HG02610 (cell line): ENCODE data around the gene RPRD2.
"Not testable (repeated sequence)": the region's sequence is repeated elsewhere in the genome, so short reads cannot be mapped to it uniquely, and the experiment has no call there.

ENCODE experiments used
- ATAC-seq: cut with Tn5 transposase; IDR thresholded peaks from one replicate; pipeline ENCODE4 v1.9.1; 2021; ENCODE audit warnings: mild to moderate bottlenecking, moderate library complexity; ENCODE audit not compliant: unreplicated experiment

The RPRD2 gene

DNA sequence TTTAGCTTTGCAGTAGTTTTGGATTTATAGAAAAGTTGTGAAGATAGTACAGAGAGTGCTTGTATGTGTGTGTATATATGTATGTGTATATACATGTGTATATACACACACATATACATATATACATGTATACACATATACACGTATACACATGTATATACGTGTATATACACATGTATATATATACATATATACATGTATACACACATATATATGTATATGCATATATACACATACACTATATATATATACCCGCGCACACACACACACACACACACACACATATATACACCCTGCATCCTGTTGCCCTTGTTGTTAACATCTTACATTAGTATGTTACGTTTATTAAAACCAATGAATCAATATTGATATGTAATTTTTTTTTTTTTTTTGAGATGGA lies 24.3 kb downstream of the RPRD2 start:
- ATAC-seq, result no peak

DNA sequence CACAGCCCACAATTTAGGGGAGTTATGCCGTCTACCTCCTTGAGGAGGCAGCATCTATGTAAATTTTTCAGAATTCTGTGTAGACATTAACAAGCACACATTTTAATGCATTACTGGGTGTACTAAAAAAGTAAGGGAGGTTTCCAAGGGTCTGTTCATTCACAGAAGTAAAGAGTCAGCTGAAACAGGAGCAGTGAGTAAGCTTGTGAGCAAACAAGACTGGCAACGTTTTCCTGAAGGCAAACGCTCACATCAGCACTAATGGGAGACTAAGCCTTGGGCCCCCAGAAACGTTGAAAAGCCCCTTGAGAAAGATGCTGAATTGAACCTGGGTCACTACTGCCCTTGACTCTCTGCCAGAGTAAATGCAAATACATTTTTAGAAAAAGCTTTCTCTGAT lies 25.7 kb downstream of the RPRD2 start:
- ATAC-seq, result no peak

DNA sequence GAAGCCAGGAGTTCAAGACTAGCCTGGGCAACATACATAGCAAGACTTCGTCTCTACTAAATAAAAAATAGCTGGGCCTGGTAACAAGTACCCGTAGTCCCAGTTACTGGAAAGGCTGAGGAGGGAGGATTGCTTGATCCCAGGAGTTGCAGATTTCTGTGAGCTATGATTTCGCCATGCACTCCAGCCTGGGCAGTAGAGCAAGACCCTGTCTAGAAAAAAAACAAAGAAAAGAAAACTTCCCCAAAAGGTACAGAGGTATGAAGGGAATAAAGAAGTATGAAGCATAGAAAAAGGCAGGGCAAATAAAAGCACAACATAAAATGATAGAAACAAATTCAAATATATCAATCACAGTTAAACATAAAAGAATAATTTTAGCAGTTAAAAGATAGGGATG lies 28.7 kb downstream of the RPRD2 start:
- no peak for ATAC-seq

DNA sequence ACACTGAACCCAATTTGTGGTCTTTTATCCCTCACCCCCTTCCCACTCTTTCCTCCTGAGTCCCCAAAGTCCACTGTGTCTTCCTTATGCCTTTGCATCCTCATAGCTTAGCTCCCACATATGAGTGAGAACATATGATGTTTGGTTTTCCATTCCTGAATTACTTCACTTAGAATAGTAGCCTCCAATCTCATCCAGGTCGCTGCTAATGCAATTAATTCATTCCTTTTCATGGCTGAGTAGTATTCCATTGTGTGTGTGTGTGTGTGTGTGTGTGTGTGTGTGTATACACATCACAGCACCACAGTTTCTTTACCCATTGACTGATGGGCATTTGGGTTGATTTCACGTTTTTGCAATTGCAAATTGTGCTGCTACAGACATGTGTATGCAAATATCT lies 31.2 kb downstream of the RPRD2 start:
- ATAC-seq, result not testable (repeated sequence)

DNA sequence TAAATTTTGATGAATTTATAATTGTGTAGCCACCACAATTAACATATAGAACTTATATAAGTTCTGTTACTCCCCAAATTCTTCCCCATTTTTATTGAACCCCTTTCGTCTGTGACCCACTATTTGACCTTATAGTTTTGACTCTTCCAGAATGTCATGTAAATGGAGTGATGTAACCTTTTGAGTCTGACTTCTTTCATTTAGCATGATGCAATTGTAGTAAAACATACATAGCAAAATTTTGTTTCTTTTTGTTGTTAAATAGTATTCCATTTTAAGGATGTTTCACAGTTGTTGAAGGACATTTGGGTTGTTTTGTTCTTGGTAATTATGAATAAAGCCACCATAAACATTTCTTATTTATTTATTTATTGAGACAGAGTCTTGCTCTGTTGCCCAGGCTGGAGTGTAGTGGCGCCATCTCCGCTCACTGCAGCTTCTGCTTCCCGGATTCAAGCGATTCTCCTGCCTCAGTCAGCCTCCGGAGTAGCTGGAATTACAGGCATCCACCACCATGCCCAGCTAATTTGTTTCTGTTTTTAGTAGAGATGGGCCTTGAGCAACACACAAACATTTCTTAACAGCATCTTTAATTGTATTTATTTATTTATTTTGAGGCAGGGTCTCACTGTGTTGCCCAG lies 33.6 kb downstream of the RPRD2 start:
- no peak for ATAC-seq

DNA sequence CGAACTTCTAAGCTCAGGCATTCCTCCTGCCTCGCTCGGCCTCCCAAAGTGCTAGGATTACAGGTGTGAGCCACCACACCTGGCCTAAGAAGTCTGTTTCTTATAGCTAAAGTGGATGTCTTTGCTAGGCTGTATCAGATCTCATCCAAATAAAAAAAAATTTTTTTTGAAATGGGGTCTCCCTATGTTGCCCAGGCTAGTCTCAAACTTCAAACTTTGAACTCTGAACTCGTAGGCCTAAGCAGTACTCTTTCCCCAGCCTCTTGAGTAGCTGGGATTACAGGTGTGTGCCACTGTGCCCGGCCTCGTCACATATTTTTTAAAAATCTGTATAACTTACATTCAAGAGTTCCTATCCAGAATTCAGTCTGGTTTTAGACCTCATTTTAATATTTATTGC lies 40.5 kb downstream of the RPRD2 start:
- no peak for ATAC-seq

DNA sequence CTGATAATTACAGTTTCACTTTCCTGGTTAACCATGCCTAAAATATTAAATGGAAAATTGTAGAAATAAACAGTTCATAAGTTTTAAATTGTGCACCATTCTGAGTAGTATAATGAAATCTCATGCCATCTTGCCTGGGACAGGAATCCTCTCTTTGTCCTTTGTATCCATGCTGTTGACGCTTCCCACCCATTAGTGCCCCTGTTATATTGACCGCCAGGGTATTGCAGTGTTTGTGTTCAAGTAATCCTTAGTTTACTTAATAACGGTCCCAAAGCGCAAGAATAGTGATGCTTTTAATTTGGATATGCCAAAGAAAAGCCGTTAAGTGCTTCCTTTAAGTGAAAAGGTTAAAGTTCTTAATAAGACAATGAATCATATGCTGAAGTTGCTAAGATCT lies 41.7 kb downstream of the RPRD2 start:
- ATAC-seq, result no peak

DNA sequence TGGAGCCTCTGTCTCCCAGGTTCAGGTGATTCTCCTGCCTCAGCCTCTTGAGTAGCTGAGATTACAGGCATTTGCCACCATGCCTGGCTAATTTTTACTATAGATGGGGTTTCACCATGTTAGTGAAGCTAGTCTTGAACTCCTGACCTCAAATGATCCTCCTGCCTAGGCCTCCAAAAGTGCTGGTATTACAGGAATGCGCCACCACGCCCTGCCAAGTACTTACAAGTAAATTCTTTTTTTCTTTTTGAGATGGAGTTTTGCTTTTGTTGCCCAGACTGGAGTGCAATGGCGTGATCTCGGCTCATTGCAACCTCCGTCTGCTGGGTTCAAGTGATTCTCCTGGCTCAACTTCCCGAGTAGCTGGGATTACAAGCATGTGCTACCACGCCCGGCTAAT lies 42.5 kb downstream of the RPRD2 start:
- ATAC-seq, result no peak

DNA sequence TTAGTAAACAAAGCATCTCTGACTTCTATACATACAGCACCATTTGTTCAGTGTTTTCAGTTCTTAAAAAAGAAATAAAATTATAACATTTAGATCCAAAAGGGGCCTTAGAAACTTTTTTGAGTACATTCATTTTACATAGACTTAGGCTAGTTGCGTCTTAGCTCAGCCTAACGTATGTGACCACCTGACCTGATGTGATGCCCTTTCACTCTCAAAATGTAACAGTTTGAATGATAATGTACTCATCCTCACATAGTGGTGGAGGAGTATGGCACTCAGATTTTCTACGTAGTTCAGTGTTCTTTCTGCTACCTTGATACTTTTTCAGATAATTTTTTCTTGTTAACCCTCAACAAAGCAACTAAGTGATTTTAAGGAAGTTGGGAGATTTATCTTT lies 43.4 kb downstream of the RPRD2 start:
- no peak for ATAC-seq

DNA sequence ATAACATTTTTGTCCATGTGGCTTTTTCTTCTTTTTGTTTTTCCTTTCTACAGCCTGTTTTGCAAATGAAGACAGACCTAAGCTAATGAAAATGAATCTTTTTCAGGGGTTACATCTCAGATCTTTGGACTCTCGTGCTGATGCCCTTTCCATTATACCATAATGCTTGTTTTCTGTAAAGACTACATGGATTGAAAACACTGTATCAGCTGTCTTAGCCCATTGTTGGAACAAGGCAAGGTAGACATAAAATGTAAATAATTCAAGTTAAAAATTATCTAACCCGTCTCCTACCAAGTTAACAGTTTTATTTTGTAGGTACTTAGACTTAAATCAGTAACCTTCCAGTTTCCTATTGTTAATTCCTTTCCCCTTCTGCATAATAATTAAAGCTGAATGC lies 44.9 kb downstream of the RPRD2 start:
- ATAC-seq, result no peak

DNA sequence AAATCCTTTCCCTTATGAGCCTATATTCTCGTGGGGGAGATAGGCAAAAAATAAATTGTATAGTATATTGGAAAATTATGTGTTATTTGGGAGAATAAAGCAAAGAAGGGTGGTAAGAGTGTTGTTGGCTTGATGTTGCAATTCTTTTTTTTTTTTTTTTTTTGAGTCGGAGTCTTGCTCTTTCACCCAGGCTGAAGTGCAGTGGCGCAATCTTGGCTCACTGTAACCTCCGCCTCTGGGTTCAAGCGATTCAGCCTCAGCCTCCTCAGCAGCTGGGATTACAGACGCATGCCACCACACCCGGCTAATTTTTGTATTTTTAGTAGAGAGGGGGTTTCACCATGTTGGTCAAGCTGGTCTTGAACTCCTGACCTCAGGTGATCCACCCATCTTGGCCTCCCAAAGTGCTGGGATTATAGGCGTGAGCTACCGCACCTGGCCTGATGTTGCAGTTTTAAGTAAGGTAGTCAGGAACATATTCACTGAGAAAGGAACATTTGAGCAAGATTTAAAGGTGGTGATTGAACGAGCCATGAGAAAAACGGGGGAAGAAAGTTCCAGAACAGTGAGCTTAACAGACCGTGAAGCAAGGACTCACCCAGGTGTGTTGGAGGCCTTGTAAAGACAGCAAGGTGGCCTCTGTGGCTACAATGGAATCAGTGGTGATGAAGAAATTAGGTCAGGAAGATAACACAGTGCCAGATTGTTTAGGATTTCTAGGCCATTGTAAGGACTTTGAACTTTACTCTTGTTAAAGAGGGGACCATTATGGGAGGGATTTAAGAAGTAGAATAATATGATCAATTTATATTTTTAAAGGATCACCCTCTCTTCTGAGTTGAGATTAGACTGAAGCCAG lies 45.8 kb downstream of the RPRD2 start:
- ATAC-seq, result no peak

DNA sequence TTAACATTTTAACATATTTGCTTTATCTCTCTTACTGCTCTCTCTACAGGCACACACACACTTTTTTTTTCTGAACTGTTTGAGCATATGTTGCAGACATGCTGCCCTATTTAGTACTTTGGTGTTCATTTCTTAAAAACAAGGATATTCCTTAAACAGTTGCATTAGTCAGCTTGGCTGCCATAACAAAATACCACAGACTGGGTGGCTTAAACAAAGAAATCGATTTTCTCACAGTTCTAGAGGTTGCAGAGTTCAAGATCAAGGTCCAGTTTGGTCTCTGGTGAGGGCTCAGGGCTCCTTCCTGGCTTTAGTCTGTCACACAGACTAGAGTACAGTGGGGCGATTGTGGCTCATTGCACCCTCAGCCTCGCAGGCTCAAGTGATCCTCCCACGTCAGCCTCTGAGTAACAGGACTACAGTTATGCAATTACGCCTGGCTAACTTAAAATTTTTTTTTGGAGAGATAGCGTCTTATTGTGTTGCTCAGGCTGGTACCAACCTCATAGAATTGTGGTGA lies 46.7 kb downstream of the RPRD2 start:
- ATAC-seq, result no peak

DNA sequence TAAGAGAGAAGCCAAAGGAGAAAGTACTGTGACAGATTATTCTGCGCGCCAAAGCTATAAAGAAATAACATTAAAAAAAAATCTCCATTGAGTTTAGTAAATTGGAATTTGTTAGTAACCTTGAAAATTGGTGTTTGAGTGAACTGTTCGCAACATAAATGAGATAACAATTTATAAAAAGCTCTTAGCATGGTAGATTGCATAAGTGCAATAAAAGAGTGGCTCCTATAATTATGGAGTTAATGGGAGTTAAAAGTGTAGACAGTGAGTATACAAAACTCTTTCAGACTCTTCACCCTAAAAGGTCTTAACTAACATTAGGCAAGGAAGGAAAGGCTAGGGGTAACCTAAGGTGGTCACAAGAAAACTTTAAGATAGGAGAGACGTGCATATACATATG lies 50.6 kb downstream of the RPRD2 start:
- ATAC-seq, result no peak

DNA sequence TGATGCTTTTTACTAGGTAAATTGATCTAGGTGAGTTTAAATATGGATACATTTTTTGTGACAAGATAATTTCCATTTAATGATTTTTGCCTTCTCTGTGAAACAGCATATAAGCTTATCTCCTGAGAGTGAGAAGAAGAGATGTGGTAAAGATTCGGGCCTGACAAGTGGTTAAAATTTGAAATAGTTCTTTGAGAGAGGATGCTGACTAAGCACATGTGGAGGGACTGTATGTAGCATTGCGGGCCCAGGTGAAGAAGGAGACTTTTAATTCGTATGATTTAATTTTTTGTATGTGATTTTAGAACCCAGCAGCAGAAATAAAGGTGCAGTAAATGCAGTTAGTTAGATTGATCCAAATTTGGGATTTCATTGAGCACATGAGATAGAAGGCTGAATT lies 51.9 kb downstream of the RPRD2 start:
- no peak for ATAC-seq

DNA sequence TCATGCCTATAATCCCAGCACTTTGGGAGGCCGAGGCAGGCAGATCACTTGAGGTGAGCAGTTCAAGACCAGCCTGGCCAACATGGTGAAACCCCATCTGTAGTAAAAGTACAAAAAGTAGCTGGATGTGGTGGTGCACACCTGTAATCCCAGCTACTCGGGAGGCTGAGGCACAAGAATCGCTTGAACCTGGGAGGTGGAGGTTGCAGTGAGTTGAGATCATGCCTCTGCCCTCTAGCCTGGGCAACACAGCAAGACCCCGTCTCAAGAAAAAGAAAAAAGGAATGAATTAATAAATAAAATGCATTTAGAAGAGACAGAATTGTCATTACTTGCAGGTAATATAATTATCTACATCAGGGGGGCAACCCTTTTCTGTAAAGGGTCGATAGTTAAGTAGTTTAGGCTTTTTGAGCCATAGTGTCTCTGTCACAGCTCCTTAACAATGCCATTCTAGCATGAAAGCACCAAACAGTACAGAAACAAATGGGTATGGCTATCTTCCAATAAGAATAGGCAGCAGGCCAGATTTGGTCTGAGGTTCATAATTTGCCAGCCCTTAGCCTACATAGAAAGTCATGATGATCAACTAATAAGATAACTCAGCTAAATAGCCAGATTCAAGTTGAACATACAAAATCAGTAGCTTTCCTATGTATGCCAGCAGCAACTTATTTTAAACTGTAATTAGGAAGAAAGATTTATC lies 56.8 kb downstream of the RPRD2 start:
- ATAC-seq, result no peak

DNA sequence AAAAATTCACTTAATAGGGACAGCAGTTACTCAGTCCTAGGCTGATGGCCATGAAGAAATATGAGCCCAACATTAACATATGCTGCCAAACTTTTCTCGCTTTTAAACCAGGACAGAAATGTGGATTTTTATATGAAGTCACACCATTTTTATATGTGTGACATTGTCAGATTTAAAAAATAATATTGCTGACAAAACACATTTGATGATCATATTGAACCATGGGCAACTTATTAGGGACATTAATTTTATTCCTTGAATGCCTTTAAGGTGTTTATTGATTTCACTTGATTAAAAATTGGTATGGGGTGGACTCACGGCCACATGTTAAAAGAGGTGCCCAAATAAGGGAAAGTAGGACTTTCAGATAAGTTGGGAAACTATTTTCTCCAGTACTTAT lies 58.6 kb downstream of the RPRD2 start:
- ATAC-seq, result no peak

DNA sequence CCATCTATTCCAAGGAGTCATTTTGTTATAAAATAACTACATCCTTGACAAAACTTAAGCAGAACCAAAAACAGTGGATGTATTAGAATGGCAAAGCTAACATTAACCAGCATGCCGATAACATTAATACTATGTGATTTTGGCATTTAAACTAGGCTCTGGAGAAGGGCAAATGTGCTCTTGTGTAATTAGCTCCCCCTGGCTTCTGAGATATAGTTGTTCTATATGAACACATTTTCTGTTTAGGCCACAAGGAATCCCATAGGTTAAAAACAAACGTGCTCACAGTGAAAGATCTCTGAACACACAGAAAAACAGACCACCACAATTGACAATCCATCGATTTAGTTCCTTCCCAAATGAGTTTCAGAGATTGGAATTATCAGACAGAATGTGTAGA lies 65.9 kb downstream of the RPRD2 start:
- no peak for ATAC-seq

DNA sequence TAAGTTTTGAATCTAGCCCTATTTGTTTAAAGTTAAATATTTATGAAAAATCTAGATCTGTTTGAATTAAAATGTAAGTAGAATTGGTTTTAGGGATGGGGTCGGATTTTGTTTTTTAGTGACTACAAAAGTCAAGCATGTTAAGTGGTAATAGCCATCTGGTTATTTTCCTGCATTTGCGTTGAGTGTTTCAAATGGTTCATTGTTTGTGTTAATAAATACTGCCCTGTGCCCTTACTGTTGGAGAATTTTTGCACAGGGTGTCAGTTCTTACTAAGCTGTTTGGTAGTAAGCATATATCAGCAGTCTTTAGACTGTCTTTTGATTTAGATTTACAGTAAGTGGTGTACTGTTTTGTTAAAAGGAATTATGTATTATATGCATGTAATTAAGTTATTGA lies 77.2 kb downstream of the RPRD2 start:
- ATAC-seq, result no peak

DNA sequence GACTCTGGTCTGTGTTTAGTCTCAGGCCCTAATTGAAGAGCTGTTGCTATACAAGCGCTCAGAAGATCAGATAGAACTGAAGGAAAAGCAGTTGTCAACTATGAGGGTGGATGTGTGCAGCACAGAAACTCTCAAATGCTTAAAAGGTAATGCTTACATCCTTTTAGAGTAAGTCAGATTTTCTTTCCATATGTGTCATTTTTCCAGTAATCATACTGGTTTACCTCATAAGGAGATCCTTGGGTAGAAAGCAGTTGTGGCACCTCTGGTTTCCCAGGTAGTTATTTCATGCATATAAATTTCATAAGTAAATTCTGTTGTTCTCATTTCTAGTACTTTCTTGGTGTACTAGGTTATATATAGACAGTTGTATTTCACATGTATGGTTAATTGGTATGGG lies 80.3 kb downstream of the RPRD2 start:
- no peak for ATAC-seq

DNA sequence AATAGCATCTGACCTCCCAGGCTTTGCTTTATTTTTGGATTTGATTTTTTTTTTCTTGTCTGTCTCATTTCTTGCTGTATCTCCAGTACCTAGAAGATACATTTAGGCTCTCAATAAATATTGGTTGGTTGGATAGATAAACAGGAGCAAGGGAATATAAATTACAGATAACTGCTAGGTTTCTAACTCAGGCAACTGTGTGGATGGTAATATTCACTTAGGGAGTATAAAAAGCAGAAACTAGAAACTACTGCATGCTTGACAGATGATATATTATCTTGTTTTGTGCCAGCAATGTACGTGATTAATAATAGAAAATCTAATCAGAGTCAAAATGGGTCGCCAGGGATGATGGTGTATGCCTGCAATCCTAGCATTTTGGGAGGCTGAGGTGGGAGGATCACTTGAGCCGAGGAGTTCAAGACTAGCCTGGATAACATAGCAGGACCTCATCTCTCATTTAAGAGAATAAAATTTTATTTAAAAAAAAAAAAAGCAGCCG lies 92.2 kb downstream of the RPRD2 start:
- no peak for ATAC-seq

DNA sequence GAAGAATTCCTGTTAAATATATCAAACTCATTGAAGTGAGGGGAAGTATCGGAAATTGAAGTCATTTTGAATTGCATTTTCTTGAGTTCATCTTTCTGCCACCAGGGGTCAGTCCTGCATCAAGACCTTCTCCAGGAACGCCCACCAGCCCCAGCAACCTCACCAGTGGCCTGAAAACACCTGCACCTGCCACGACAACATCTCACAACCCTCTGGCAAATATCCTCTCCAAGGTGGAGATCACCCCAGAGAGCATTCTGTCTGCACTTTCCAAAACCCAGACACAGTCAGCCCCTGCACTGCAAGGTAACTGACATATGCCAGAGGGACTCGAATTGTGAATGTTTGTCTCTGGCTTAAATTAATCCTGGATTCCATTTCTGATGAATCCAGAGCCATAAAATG lies 100.5 kb downstream of the RPRD2 start:
- ATAC-seq, result no peak

DNA sequence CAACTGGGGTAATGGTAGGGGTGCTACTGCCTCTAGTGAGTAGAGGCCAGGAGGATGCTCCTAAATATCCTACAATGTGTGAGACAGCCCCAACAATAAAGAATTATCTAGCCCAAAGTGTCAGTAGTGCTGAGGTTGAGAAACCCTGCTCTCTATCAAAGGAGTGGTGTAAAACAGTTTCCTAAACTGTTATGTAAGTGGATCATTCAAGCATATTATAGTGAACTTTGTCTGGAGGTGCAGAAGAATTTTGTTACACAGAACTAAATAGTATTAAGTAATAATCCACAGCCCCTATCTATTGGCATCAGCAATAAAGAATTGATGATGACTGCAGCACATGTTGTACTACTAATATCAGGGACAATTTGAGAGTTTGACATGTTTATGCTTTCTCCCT lies 103.0 kb downstream of the RPRD2 start:
- ATAC-seq, result no peak
